ENCODE data around the gene OR52K2.
"Not testable (repeated sequence)": the region's sequence is repeated elsewhere in the genome, so short reads cannot be mapped to it uniquely, and the experiment has no call there.

Gene OR52K2

DNA sequence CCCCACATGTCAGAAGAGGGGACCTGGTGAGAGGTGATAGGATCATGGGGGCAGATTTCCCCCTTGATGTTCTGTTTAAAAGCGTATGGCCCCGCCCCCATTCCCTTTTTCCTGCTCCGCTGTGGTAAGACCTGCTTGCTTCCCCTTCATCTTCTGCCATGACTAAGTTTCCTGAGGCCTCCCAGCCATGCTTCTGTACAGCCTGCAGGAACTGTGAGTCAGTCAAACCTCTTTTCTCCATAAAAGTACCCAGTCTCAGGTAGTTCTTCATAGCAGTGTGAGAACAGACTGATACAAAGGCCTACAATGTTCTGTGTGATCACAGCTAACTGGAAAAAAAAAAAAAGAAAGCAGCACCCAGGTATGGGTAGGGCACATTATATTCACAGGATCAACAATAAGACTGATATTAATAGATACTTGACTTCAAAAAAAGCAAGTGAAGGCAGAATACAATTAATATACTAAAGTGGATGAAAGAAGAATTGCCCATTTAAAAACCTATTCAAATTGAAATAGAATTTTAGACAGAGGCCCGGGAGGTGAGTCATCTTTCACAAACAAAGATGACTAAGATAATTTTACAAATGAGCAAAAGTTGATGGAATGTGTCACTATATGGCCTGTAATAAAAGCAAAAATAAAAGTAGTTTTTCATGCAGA is 31.6 kb downstream of the OR52K2 start:
- no peak for DNase-seq (ENCODE audit: low spot score)

DNA sequence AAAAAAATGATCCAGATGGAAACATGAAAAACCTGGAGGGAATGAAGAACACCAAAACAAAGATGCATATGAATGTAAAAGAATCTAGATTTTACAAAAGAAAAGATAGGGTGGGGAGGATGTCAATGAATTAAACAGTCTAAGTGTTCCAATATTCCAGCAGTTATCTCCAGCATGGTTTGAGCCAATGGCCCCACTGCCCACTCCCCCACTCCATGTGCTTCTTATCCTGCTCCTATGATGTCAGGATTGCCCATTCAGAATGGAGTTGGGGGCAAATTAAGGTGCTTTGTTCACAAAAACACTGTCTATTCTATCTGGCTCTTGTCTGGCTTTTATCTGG is 32.1 kb downstream of the OR52K2 start:
- DNase-seq (ENCODE audit: low spot score) = no peak

DNA sequence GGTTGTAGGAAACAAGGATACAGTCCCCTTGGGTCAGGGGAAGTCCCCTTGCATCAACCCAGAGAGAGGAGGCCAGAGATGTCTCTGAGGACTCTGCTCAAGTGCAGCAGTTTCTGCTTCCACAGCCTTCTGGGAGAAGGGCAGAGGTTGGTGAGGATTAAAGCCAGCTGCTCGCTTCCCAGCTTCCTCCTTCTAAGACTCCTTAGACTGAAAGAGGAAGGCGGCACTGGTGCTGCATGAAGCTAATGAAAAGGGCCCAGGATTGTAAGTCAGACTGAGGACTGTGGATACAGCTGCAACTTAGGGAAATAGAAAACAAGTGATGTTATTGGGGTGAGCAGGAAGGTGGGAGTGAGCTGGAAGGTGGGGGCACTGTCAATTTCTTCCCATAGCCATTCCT is 33.4 kb downstream of the OR52K2 start, which contains the start of gene OR52K1:
OR52K1 (plus strand) TSS at position 202 of the 400 bp plus-strand sequence. CDS start 6,255 bp downstream, outside the sequence.
- peak; percentile 59 for DNase-seq (ENCODE audit: low spot score)

DNA sequence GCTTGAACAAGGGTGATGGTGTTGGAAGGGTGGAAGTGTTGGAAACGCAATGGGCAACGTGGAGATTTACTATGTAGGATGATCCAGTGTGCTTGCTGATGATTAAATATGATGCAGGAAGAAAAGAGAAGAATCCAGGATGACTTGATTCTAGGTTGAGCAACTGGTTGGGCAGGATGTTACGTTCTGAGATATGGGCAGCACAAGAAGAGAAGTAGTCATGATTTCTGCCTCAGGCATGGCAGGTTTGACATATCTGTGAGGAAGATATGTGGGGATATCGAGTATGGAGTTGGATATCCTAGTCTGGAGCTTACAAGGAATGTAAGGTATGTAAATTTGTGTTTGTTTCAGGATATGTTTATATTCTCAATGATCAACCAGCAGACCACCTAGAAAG is 35.2 kb downstream of the OR52K2 start:
- DNase-seq (ENCODE audit: low spot score) = no peak

DNA sequence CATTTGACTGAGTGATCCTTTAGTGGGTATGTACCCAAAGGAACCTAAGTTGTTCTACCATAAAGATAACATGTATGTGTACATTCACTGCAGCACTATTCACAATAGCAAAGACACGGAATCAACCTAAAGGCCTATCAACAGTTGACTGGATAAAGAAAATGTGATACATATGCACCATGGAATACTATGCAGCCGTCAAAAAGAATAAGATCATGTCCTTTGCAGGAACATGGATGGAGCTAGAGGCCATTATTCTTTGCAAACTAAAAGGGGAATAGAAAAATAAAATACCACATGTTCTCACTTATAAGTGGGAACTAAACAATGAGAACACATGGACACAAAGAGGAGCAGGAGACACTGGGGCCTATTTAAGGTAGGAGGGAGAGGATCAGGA is 42.3 kb downstream of the OR52K2 start:
- not testable (repeated sequence) for DNase-seq (ENCODE audit: low spot score)

DNA sequence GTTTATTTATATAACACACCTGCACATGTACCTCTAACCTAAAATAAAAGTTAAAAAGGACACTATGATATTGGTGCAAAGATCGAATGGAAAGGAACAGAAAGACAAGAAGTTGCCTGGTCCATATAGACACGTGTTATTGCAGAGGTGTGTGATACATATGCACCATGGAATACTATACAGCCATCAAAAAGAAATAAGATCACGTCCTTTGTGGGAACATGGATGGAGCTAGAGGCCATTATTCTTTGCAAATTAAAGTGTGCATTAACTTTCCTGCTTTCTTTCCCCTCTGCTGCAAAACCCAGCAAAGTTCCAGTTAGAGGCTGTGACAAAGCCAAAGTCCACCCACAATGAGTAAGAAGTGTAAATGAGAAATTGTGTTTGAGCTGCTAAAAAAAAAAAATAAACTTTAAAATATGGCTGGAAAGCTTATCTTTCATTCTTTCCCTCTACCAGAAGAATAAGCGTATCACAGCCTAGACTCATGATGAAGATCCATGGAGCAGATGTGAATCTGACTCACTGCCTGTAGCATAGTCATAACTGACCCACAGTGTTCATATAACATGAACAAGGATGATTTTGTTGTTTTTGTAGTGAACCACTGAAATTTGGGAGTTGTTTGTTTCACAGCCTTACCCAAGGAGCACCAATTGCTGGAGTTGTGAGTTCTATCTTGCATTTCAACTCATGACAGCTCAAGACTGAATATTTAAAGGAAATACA is 42.9 kb downstream of the OR52K2 start:
- DNase-seq (ENCODE audit: low spot score) = no peak

DNA sequence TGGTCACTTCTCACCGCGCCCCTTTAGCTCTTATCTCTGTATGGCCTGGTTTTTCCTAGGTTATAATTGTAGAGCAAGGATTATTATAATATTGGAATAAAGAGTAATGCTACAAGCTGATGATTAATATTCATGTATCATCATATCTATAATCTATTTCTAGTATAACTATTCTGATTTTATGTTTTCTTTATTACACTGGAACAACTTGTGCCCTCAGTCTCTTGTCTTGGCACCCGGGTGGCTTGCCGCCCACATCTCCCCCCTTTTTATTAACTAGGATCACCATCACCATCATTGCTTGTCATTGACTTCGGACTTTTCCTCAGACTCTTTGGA is 44.4 kb downstream of the OR52K2 start:
- no peak for DNase-seq (ENCODE audit: low spot score)

DNA sequence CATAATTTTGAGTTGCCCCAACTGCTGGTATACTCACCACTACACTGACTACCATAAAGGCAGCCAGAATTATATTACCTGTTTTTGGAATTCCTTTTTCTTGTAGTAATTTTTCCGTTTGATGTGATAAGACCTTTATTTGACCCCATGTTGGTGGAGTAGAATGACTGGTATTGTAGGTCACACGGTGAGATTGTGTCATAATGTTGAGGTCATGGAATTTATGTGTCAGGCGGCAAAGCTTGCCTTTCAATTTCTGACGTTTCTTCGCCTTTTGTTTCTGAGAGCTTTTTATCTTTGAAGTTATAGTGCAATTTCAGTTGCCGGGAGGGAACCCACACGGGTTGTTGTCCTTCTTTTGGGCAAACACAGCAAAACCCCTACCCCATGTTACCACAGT is 46.4 kb downstream of the OR52K2 start:
- DNase-seq (ENCODE audit: low spot score) = no peak

DNA sequence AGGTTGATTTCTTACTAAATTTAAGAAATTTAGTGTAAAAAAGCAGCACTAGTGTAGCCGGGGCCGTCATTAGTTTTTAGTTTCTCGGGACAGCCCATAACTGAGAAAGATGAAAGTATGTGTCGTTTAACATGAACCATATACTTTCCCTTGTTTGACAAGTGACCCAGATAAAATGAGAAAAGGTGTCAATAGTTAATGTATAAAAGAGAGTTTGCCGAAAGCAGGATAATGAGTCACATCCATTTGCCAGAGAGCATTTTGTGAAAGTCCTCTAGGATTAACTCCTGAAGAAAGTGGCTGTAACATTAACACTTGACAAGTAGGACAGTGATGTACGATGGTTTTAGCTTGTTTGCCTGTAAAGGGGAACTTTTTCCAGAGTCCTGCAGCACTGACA is 46.9 kb downstream of the OR52K2 start:
- no peak for DNase-seq (ENCODE audit: low spot score)

DNA sequence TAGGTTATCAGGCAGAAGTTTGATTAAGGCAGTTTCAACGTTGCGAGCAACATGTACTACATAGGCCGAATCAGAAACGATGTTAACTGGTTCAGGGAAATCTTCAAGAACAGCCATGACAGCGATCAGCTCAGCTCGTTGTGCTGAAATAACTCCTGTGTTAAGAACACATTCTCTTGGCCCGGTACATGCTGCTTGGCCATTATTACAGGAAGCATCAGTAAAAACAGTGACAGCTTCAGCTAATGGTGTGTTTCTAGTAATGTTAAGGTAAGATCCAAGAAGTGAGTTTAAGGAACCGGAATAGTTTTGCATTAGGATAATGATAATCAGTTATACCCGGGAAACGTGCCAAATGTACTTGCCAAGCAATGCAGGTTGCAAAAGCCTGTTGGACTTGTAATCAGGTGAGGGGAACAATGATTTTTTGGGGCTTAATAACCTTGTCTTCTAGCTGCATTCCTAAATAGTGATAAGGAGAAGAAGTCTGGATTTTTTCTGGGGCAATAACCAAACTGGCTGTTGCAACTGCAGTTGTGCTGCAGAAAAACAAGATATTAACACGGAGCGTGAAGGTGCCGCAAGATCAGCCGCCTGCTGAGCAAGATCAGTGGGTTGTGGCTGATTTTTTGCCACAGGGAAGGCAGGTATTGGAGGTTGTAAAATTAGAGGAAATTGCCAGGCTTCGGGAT is 47.6 kb downstream of the OR52K2 start:
- DNase-seq (ENCODE audit: low spot score) = no peak

Measured in pons (tissue), 1 donor.